Transverse colon (tissue), 4 donors: ENCODE results near the gene PLPP1. TPM values are rescaled to one million over a fixed set of nuclear protein-coding genes. Genes with fewer than 3 reads are reported as not detected.

ENCODE experiments used
- DNase-seq: peaks from one replicate; pipeline ENCODE4 v3.0.0-alpha.2; 2019
- H3K27ac ChIP-seq, 4 donors: fragments of 200-600 bp; sonication (generic); 2 replicates each; pipeline ENCODE4 v1.5.1; 2016 to 2018; ENCODE audit warnings: inconsistent platforms in 4 of 4
- H3K27me3 ChIP-seq: fragments of 200-600 bp; sonication (generic); 2 replicates; pipeline ENCODE4 v1.5.1; 2017; ENCODE audit warnings: inconsistent platforms
- H3K36me3 ChIP-seq, 4 donors: fragments of 200-600 bp; sonication (generic); 2 replicates each; pipeline ENCODE4 v1.5.1; 2017 to 2019; ENCODE audit warnings: inconsistent platforms in 4 of 4
- H3K4me1 ChIP-seq, 4 donors: fragments of 200-600 bp; sonication (generic); 2 replicates each; pipeline ENCODE4 v1.5.1; 2017 to 2020; ENCODE audit warnings: inconsistent platforms in 4 of 4
- H3K4me3 ChIP-seq, 4 donors: fragments of 200-600 bp; sonication (generic); 1 replicate in 1 of 4; 2 replicates in 3 of 4; pipeline versions ENCODE4 v1.5.1 to v1.6.1; 2017 to 2019; ENCODE audit warnings: inconsistent platforms in 4 of 4
- H3K9me3 ChIP-seq, 2 donors: fragments of 200-600 bp; sonication (generic); 2 replicates each; pipeline ENCODE4 v1.5.1; 2017 to 2019; ENCODE audit warnings: inconsistent platforms in 2 of 2
- CTCF ChIP-seq, 5 experiments: fragments of 200-600 bp in 3 of 5; fragments of 450-650 bp in 2 of 5; sonication (generic) in 3 of 5; IDR thresholded peaks; 1 replicate in 2 of 5; 2 replicates in 3 of 5; pipeline ENCODE4 v1.5.1; 2016 to 2017; ENCODE audit warnings: antibody characterized with exemption in 5 of 5, inconsistent platforms in 3 of 5, mild to moderate bottlenecking in 2 of 5, moderate library complexity in 1 of 5
- EP300 ChIP-seq: sonication (generic); formaldehyde crosslinking; IDR thresholded peaks from one replicate; pipeline ENCODE4 v1.6.1; 2017; ENCODE audit warnings: antibody characterized with exemption, low read depth
- POLR2A ChIP-seq: fragments of 450-650 bp; IDR thresholded peaks from one replicate; pipeline ENCODE4 v1.6.1; 2016; ENCODE audit warnings: antibody characterized with exemption, mild to moderate bottlenecking, moderate library complexity
- POLR2AphosphoS5 ChIP-seq, 3 donors: sonication (generic); formaldehyde crosslinking; IDR thresholded peaks; one replicate each; pipeline ENCODE4 v1.6.1; 2016; ENCODE audit warnings: antibody characterized with exemption in 3 of 3
- WGBS, 2 donors: methylation state at CpG; one replicate each; pipeline ENCODE4 v1.1.5; 2018; ENCODE audit warnings: low coverage in 1 of 2; 5-methylcytosine and 5-hydroxymethylcytosine counted together
- in situ Hi-C, 4 donors: fragments of 200-750 bp; cut with MboI; loops; one replicate each; pipeline versions ENCODE4 v1.15.0 to v1.15.1; 2017; ENCODE audit warnings: low sequenced_read_pairs in 3 of 4, low pct_ligation_motif_present in 1 of 4, low pct_unique_long_range_greater_than_20kb in 1 of 4
- intact Hi-C: fragments of 100-400 bp; cut with DNase I; formaldehyde crosslinking; loops from one replicate; pipeline ENCODE4 v1.15.1; 2023; ENCODE audit warnings: low total_unique reads
- total RNA-seq, 4 donors: library from RNA; depleted of rRNA; stranded (reverse); fragments of >200 nt; gene quantifications; one replicate each; pipeline ENCODE4 v1.1.0, GENCODE V29; 2016

Gene PLPP1
- total RNA-seq, 4 donors from 2014 or later, result 222 to 335 (median 288) TPM

DNA sequence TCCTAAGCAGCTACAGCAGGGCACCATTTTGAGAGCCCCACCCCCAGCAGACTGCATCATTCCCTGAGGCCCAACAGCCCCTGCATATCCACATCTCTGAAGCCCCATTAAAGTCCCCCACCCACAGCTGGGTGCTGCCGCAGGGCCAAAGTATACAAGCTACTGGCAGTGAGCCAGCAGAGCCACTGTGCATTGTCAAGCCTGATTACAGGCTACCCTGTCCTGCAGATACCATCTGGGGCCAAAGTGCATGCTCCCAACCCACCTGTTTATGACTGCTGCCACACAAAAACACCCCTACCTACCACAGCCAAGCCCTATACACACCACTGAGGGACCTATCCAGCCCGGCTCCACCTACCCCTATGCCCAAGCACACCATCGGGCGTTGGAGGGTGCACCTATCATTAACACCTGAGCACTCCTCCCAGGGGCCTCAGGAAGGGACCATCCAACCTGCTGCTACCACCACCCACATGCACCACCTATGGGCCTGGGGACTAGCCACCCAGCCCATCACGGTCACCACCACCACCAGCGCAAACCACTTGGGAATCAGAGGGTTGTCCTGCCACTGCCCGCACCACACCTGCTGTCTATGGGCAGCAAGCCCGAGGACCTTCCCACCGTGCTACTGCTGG is 105.0 kb downstream of the PLPP1 start:
- WGBS, 2 donors, result 71% methylated on average over 8 of the region's 9 CpGs; no CpG with 5 or more reads in 1 of the 2 donors
- in situ Hi-C loops, result no loop called here
- peak in 2 of 3 donors; percentile 64 to 65 for TF ChIP-seq POLR2AphosphoS5 (IDR thresholded peaks at IDR 0.05)
- no peak for TF ChIP-seq CTCF (IDR thresholded peaks at IDR 0.05)
- Histone ChIP-seq H3K27ac (peak overlapping the region; percentile 48 to 72 (median 66)), H3K4me1 (peaks cover 25 to 54% (median 43%) of the 10 kb centered on the region in 4 donors), H3K36me3 (peaks cover 0 to 24% (median 7%) of the 10 kb centered on the region in 4 donors), H3K9me3 (no peaks in the 10 kb centered on the region), H3K4me3 (no peak overlapping the region), H3K27me3 (no peaks in the 10 kb centered on the region)
- intact Hi-C loops, result no loop called here
- peak; percentile 87 for DNase-seq

DNA sequence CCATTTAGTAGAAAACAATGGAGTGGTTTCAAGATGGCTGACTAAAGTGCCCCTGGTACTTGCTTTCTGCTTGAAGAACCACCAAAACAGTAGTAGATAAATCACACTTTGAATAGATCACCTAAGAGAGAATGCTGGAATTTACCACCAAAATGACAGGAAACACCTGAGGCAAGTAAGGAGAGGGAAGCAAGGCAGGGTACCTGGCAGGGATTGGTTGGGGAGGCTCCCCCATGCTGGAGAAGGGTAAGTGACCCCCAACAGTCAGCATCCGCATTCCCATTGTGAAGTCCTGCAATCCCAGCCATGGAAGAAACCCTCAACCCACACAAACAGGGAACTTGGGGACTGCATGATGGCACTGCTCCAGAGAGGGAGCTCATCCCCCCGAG is 105.5 kb downstream of the PLPP1 start:
- H3K9me3 ChIP-seq, result no peaks in the 10 kb centered on the region
- H3K27me3 ChIP-seq, result no peaks in the 10 kb centered on the region
- no peak for DNase-seq
- in situ Hi-C loops (no loop called here), intact Hi-C loops (no loop called here)
- H3K27ac ChIP-seq, result peak overlapping the region; percentile 48 to 72 (median 60)
- H3K4me1 ChIP-seq, result peaks cover 25 to 49% (median 38%) of the 10 kb centered on the region in 4 donors
- TF ChIP-seq CTCF (IDR thresholded peaks at IDR 0.05) (no peak), EP300 (no peak), POLR2A (no peak)
- 56% methylated on average over 2 of the region's 2 CpGs; no CpG with 5 or more reads in 1 of the 2 donors for WGBS, 2 donors
- no peak overlapping the region for H3K4me3 ChIP-seq
- peaks cover 0 to 29% (median 10%) of the 10 kb centered on the region in 4 donors for H3K36me3 ChIP-seq

GRCh38 chr5:55427157-55427556 is 107.6 kb downstream of the PLPP1 start:
- peak overlapping the region; percentile 12 to 72 (median 34) for H3K27ac ChIP-seq
- peaks cover 0 to 50% (median 17%) of the 10 kb centered on the region in 4 donors for H3K36me3 ChIP-seq
- in situ Hi-C loops, result no loop called here
- H3K27me3 ChIP-seq, result no peaks in the 10 kb centered on the region
- 75 to 85% methylated on average over 1 of the region's 1 CpG for WGBS, 2 donors
- no peak overlapping the region for H3K4me3 ChIP-seq
- H3K9me3 ChIP-seq, result no peaks in the 10 kb centered on the region
- peaks cover 25 to 52% (median 37%) of the 10 kb centered on the region in 4 donors for H3K4me1 ChIP-seq
- no peak for DNase-seq
- intact Hi-C loops, result no loop called here
- no peak for TF ChIP-seq EP300
- no peak for TF ChIP-seq POLR2A
- TF ChIP-seq CTCF (IDR thresholded peaks at IDR 0.05), result no peak
- no peak for TF ChIP-seq POLR2AphosphoS5 (IDR thresholded peaks at IDR 0.05)

GRCh38 chr5:55426455-55426854 is 108.3 kb downstream of the PLPP1 start:
- H3K27me3 ChIP-seq, result no peaks in the 10 kb centered on the region
- peaks cover 0 to 55% (median 17%) of the 10 kb centered on the region in 4 donors for H3K36me3 ChIP-seq
- TF ChIP-seq EP300, result no peak
- no peak for TF ChIP-seq POLR2AphosphoS5 (IDR thresholded peaks at IDR 0.05)
- no peak for TF ChIP-seq POLR2A
- TF ChIP-seq CTCF (IDR thresholded peaks at IDR 0.05), result no peak
- in situ Hi-C loops (no loop called here), intact Hi-C loops (no loop called here)
- no peak for DNase-seq
- H3K9me3 ChIP-seq, result no peaks in the 10 kb centered on the region
- peaks cover 25 to 57% (median 37%) of the 10 kb centered on the region in 4 donors for H3K4me1 ChIP-seq
- no peak overlapping the region for H3K27ac ChIP-seq
- no peak overlapping the region for H3K4me3 ChIP-seq
- 98% methylated on average over 4 of the region's 4 CpGs; no CpG with 5 or more reads in 1 of the 2 donors for WGBS, 2 donors
